ENCODE data around the gene TMEM202.
A peak's percentile ranks its signal among the peaks of the same experiment; 100 is the strongest.

Gene TMEM202, protein sequence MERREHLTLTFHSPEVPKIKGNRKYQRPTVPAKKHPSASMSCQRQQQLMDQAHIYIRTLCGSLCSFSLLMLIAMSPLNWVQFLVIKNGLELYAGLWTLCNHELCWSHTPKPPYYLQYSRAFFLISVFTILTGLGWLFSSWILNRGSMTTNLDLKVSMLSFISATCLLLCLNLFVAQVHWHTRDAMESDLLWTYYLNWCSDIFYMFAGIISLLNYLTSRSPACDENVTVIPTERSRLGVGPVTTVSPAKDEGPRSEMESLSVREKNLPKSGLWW

DNA sequence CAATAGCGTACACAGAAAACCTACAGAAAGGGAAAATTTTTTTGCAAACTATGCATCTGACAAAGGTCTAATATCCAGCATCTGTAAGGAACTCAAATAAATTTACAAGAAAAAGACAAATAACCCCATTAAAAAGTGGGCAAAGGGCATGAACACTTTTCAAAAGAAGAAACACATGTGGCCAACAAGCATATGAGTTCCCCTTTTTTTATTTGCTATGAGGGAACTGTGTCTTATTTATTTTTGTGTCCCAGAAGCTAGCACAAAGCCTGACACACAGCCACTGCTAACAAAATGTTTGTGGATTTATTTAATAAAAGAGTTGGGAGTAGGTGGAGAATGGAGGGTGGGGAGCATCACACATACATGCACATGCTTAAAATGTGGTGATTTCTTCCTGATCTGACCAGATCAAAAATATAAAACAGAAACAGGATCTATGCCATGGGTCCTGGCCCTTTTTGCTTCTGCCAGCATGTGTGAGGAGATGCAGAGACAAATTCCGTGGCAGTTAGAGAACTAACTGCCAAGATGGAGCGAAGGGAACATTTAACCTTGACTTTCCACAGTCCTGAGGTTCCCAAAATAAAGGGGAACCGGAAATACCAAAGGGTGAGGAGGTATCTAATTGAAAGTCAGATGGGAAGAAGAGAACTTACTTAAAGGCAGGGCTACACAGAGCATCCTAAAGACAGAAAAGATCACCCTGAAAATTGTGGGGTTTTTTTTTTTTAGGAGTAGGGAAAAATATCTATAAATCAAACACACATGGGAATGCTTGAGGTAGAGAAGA is at the start of gene TMEM202:
Gene TMEM202 (plus strand): TSS at position 510 of the 793 bp plus-strand sequence. CDS start 22 bp downstream, at position 532.
- no peaks in the 10 kb centered on the region for H3K9me3 Mint-ChIP-seq
- peaks cover 14% of the 10 kb centered on the region for H3K27me3 Mint-ChIP-seq (ENCODE audit: low read depth)
- no peaks in the 10 kb centered on the region for H3K36me3 Mint-ChIP-seq (ENCODE audit: low read depth)
- H3K4me1 Mint-ChIP-seq (ENCODE audit: low read depth), result no peaks in the 10 kb centered on the region
- no peak within 1 kb of the TSS for H3K4me3 Mint-ChIP-seq
- H3K27ac Mint-ChIP-seq, result no peak within 1 kb of the TSS

DNA sequence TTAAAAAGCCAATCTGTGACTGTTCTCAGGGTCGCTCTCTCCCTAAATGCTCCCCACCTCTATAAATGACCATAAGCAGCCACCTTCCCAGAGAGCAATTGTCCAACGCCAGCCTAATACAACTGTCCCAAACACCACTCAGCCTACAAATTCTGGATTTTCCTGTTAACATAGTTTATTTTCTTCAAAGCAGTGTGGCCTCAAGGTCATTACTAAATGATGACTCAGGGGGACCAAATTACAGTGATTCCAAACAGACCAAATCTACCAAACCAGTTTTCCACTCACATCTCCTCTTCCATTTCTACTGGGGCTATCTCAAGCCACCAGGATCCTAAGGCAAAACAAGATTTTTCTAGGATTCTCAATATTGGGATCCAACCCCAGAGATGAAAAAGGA is 44.8 kb upstream of the TMEM202 start:
- H3K9me3 Mint-ChIP-seq, result no peaks in the 10 kb centered on the region
- H3K27me3 Mint-ChIP-seq (ENCODE audit: low read depth), result no peaks in the 10 kb centered on the region
- H3K4me3 Mint-ChIP-seq, result no peak overlapping the region
- H3K27ac Mint-ChIP-seq, result no peak overlapping the region
- H3K4me1 Mint-ChIP-seq (ENCODE audit: low read depth), result peaks cover 10% of the 10 kb centered on the region
- H3K36me3 Mint-ChIP-seq (ENCODE audit: low read depth), result peaks cover 18% of the 10 kb centered on the region

DNA sequence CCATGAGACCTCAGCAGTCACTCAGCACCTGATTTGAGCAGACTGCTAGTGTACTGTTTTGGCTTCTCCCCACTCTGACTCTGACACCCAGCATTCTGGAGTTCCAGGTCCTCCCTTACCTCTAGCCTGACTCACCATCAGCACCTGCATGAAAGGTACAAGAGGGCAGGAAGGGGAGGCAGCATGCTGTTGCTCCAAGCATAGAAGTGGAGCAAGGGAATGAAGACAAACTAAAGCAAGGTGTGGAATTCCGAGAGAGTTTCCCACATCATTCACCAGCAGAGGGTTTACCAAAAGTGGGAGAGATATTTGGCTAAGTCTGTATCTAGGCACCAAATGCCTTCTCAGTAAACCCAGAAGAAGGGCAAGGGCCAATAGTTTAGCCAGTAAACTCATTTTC is 43.6 kb upstream of the TMEM202 start:
- Mint-ChIP-seq H3K9me3 (no peaks in the 10 kb centered on the region), H3K27ac (no peak overlapping the region), H3K36me3 (ENCODE audit: low read depth) (peaks cover 12% of the 10 kb centered on the region), H3K4me3 (no peak overlapping the region), H3K4me1 (ENCODE audit: low read depth) (peaks cover 11% of the 10 kb centered on the region), H3K27me3 (ENCODE audit: low read depth) (no peaks in the 10 kb centered on the region)

DNA sequence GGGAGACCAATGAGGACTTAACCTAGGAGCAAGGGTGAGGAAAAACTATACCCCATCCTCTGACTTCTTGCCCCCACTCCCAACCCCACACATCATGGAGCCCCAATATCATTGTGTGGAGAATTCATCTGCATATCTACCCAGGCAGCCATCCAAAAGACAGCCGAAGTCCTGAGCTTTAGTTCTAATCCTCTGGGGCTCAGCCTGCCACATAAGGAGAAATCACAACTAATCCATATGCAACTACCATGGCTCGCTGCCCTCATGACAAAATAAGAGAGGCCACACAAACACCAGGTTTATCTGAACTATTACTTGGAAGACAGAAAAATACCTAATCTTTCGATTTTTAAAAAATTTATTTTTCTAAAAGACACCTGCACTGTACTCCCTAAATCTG is 40.0 kb upstream of the TMEM202 start:
- H3K27ac Mint-ChIP-seq, result no peak overlapping the region
- no peak overlapping the region for H3K4me3 Mint-ChIP-seq
- H3K36me3 Mint-ChIP-seq (ENCODE audit: low read depth), result peaks cover 7% of the 10 kb centered on the region
- H3K27me3 Mint-ChIP-seq (ENCODE audit: low read depth), result no peaks in the 10 kb centered on the region
- H3K9me3 Mint-ChIP-seq, result no peaks in the 10 kb centered on the region
- peaks cover 10% of the 10 kb centered on the region for H3K4me1 Mint-ChIP-seq (ENCODE audit: low read depth)

DNA sequence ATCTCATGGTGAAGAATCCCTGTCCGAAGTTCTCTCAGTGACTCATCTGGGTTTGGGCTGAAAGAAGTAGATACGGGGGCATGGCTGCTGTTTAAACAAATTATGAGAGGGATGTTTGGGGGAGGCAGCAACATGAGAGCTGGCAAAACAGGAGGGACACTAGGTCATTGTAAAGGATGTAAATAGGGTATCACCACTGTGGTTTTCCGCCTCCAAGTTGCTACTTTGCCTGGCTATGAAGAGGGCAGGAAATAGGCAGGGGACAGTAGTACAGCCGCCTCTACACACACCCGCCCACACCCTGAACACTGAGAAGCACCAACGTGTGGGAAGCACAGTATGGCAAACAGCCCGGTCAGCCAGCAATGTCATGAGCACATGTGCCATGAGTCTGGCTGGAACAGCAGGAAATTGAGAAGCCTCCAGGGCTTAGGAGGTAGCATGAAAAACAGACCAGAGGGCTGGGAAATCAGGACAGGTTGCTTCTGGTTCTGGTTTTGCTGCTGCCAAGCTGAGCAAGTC is 39.4 kb upstream of the TMEM202 start:
- Mint-ChIP-seq H3K4me3 (no peak overlapping the region), H3K9me3 (no peaks in the 10 kb centered on the region), H3K4me1 (ENCODE audit: low read depth) (peaks cover 10% of the 10 kb centered on the region), H3K27me3 (ENCODE audit: low read depth) (no peaks in the 10 kb centered on the region), H3K36me3 (ENCODE audit: low read depth) (peaks cover 3% of the 10 kb centered on the region), H3K27ac (no peak overlapping the region)

DNA sequence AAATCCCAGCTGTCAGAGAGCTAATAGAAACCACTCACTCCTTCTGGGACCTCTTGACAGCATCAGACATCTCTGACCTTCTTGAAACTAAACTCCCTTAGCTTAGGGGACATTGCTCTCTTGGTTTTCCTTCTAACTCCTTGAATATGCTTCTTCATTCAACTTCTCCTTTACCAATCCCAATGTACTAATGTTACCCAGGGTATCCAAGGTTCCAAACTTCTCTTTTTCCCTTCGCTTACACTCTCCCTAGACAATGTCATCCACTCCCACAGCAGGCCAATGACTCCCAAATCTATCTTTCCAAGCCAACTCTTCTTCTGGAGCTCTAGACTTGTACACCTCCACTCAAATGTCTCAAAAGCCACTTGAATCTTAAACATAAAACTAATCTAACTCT is 36.9 kb upstream of the TMEM202 start:
- Mint-ChIP-seq H3K4me1 (ENCODE audit: low read depth) (peaks cover 19% of the 10 kb centered on the region), H3K27ac (no peak overlapping the region), H3K27me3 (ENCODE audit: low read depth) (no peaks in the 10 kb centered on the region), H3K9me3 (no peaks in the 10 kb centered on the region), H3K4me3 (no peak overlapping the region), H3K36me3 (ENCODE audit: low read depth) (peaks cover 4% of the 10 kb centered on the region)

DNA sequence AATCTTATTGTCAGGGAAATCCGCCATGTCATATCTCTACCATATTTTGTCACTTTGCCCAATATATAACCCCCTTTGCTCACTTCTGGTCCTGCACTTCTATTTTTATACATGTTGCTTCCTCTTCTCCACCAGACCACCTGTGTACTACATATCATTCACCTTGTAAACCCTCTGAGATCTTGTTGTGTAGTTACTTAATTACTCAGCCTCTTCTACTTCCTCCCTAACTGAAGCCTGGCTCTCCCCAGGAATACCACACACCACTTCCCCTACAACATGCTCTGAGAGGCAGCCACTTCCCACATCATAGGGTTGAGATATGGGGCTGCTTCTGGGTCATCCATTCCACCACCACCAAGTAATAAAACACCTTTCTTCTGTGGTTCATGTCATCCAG is 32.3 kb upstream of the TMEM202 start:
- Mint-ChIP-seq H3K4me3 (peak overlapping the region; percentile 6), H3K27me3 (ENCODE audit: low read depth) (no peaks in the 10 kb centered on the region), H3K27ac (peak overlapping the region; percentile 13), H3K36me3 (ENCODE audit: low read depth) (peaks cover 17% of the 10 kb centered on the region), H3K9me3 (peaks cover 4% of the 10 kb centered on the region), H3K4me1 (ENCODE audit: low read depth) (peaks cover 19% of the 10 kb centered on the region)

DNA sequence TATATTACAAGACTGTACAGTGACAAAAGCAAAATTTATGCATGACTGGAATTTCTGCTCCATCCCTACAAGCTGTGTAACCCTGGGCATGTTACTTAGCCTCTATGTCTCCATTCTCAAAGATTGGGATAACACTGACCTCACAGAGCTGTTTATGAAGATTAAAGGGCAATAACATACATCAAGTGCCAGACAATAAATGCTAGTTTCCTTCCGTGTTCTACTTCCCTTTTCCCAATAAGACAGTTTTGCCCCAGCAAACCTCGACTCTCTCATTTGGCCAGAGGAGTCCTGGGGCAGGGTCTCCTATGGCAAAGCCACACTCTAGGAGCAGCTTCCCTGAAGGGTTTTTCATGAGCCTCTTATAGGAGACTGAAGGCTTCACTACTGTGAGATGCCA is 29.8 kb upstream of the TMEM202 start:
- no peaks in the 10 kb centered on the region for H3K27me3 Mint-ChIP-seq (ENCODE audit: low read depth)
- H3K9me3 Mint-ChIP-seq, result peaks cover 4% of the 10 kb centered on the region
- H3K27ac Mint-ChIP-seq, result no peak overlapping the region
- peaks cover 31% of the 10 kb centered on the region for H3K4me1 Mint-ChIP-seq (ENCODE audit: low read depth)
- H3K36me3 Mint-ChIP-seq (ENCODE audit: low read depth), result peaks cover 20% of the 10 kb centered on the region
- no peak overlapping the region for H3K4me3 Mint-ChIP-seq

DNA sequence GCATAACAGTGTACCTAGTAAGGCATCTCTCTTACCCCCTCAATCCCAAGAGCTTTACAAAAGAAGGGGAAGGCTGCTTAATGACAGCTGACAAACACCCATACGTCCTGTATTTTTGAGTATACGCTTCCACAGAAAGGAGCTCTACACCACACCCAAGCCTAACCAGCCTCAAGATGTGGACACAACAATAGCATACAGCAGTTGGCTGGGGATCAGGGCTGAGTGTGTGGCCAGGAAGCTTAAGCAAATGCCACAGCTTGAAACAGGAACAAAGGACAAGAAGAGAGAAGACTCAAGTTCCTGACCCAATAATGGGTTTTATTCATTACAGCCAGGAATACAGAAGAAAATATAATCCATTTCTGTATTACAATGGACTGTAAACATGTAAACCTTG is 29.2 kb upstream of the TMEM202 start:
- peaks cover 20% of the 10 kb centered on the region for H3K36me3 Mint-ChIP-seq (ENCODE audit: low read depth)
- peaks cover 33% of the 10 kb centered on the region for H3K4me1 Mint-ChIP-seq (ENCODE audit: low read depth)
- no peak overlapping the region for H3K4me3 Mint-ChIP-seq

DNA sequence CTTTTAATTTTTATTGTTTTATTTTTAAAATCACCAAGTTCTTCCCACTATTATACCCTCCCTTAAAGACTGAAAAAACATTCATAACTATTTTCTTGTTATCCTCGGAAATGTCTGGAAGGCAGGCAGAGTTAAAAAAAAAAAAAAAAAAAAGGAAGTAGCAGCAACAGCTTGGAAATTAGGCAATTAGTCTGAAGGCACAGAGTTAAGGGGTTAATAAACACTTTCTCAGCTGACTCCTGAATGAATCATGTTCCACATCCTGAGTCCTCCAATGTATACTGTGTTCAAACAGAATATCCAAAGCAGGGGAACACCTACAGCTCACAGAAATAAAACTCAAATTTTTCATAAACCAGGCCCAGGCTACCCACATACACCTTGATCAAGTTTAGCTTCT is 28.1 kb upstream of the TMEM202 start:
- peaks cover 4% of the 10 kb centered on the region for H3K9me3 Mint-ChIP-seq
- H3K4me3 Mint-ChIP-seq, result no peak overlapping the region
- H3K27me3 Mint-ChIP-seq (ENCODE audit: low read depth), result no peaks in the 10 kb centered on the region
- peaks cover 20% of the 10 kb centered on the region for H3K36me3 Mint-ChIP-seq (ENCODE audit: low read depth)
- no peak overlapping the region for H3K27ac Mint-ChIP-seq
- peaks cover 43% of the 10 kb centered on the region for H3K4me1 Mint-ChIP-seq (ENCODE audit: low read depth)

More for the DNA sequence above, 29.2 kb upstream of the TMEM202 start:
- no peak overlapping the region for H3K27ac Mint-ChIP-seq
- H3K27me3 Mint-ChIP-seq (ENCODE audit: low read depth), result no peaks in the 10 kb centered on the region
- peaks cover 4% of the 10 kb centered on the region for H3K9me3 Mint-ChIP-seq

DNA sequence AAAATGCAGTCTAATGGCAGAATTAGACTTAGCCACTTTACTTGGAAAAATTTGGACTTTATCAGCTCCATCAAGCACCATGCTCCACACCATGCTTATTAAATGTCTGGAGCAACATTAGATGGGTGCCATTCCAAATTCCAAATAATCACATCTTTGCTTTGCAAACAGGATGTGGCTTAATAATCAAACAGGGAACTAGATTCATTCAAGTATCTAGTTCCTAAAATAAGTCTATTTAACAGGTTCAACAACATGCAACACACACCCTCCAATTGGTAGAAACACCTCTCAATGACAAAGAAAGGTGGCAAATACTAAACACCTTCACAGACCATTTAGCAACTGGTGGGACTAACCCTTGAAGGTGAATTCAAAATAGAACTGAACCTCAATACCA is 25.7 kb upstream of the TMEM202 start:
- H3K9me3 Mint-ChIP-seq, result peaks cover under 1% of the 10 kb centered on the region
- peaks cover 24% of the 10 kb centered on the region for H3K36me3 Mint-ChIP-seq (ENCODE audit: low read depth)
- no peak overlapping the region for H3K27ac Mint-ChIP-seq
- no peaks in the 10 kb centered on the region for H3K27me3 Mint-ChIP-seq (ENCODE audit: low read depth)
- no peak overlapping the region for H3K4me3 Mint-ChIP-seq
- H3K4me1 Mint-ChIP-seq (ENCODE audit: low read depth), result peaks cover 41% of the 10 kb centered on the region

DNA sequence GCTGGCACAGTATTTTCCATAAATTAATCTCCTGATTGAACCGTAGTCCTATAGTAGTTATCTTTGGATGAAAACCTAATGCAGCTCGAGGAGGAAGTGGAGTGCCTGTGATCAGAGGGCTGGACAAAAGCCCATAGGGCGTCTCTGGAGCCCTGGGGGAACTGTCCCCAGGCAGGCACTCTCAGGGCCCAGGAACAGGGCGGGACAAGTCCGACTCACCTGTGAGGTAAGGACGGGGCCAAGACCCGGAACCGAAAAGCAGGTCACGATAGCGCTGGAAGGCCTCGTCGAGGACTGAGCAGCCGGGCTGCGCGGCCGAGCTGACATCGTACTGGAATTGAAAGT is 22.6 kb upstream of the TMEM202 start:
- peaks cover 39% of the 10 kb centered on the region for H3K4me1 Mint-ChIP-seq (ENCODE audit: low read depth)

DNA sequence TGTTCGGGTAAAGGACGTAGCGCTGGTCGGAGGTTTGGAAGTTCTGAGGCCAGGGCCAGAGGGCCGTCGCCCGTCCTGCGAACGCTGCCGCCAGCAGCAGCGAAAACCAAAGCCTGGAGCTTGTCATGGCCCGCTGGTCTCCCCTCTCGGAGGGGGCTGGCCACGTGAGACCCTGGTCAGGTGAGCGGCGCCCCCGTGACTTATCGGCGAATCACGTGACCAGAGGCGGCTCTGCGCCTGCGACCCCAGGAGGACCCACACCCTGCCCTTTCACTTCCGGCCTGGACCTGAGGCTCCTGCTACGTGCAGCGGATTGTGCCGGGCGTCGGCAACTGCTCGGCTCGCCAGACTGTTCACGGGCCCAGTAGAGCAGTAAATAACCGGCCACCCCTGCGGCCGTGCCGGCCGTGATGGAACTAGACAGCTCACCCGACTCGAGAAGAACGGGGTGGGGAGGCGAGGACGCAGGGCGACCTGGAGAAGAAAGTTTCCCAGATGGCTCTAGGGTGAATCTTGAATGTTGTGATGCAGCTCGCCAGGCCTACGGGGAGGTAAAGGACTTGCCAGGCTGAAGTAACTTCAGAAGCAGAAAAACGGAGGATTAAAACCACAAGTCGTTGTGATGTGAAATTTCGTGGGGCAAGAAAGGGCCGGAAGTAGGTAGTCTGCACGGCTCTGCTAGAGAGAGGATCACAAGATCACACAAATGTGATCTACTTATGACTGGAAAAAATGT is 22.1 kb upstream of the TMEM202 start, which contains the start of gene HEXA:
Gene HEXA (minus strand): TSS at position 169 of the 736 bp plus-strand sequence. CDS start 42 bp downstream, at position 127.
- peak within 1 kb of the TSS; percentile 99 for H3K27ac Mint-ChIP-seq
- H3K4me3 Mint-ChIP-seq, result peak within 1 kb of the TSS; percentile 96
- H3K4me1 Mint-ChIP-seq (ENCODE audit: low read depth), result peaks cover 38% of the 10 kb centered on the region
- H3K9me3 Mint-ChIP-seq, result no peaks in the 10 kb centered on the region
- no peaks in the 10 kb centered on the region for H3K27me3 Mint-ChIP-seq (ENCODE audit: low read depth)
- H3K36me3 Mint-ChIP-seq (ENCODE audit: low read depth), result peaks cover 13% of the 10 kb centered on the region

More for the DNA sequence above, 22.6 kb upstream of the TMEM202 start:
- H3K9me3 Mint-ChIP-seq, result no peaks in the 10 kb centered on the region
- no peaks in the 10 kb centered on the region for H3K27me3 Mint-ChIP-seq (ENCODE audit: low read depth)
- peaks cover 14% of the 10 kb centered on the region for H3K36me3 Mint-ChIP-seq (ENCODE audit: low read depth)
- peak overlapping the region; percentile 99 for H3K27ac Mint-ChIP-seq
- H3K4me3 Mint-ChIP-seq, result peak overlapping the region; percentile 96

DNA sequence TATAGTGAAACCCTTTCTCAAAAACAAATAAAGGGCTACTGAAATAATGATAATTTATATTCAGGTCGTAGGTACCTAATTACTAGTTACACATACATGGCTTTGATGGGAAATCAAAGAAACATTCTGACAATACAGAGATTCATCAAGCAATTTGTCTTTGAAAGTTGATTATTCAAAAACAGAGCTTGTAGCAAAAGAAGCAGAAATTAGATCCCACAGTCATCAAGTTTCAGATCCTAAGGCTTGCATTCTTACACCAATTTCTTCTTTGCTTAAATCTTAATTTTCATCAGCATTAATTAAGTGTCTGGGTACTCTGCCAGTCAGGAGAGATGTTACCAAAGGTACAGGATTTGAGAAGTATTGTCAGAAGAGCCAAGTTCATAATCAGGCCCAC is 20.8 kb upstream of the TMEM202 start:
- H3K4me1 Mint-ChIP-seq (ENCODE audit: low read depth), result peaks cover 35% of the 10 kb centered on the region
- H3K9me3 Mint-ChIP-seq, result no peaks in the 10 kb centered on the region
- no peak overlapping the region for H3K4me3 Mint-ChIP-seq
- H3K36me3 Mint-ChIP-seq (ENCODE audit: low read depth), result peaks cover 10% of the 10 kb centered on the region
- no peak overlapping the region for H3K27ac Mint-ChIP-seq
- no peaks in the 10 kb centered on the region for H3K27me3 Mint-ChIP-seq (ENCODE audit: low read depth)
